Left lobe of liver (tissue), 2 donors: ENCODE results near the gene TSPO. TPM values are rescaled to one million over a fixed set of nuclear protein-coding genes. Genes with fewer than 3 reads are reported as not detected.

ENCODE experiments used
- ATAC-seq: fragments of 200-7000 bp; cut with Tn5 transposase; one replicate; pipeline ENCODE4 v1.9.1; 2020; ENCODE audit warnings: mild to moderate bottlenecking, moderate library complexity
- DNase-seq: peaks from one replicate; pipeline ENCODE4 v3.0.0-alpha.2; 2020; ENCODE audit warnings: low spot score
- total RNA-seq: library from RNA; stranded (reverse); gene quantifications from one replicate; pipeline ENCODE4 v1.2.1, GENCODE V29; 2021
- donor health status: DM: no; HTN: no; CAD: no; lungs with moderate emphysema.
- donor health status: DM: no; HTN: yes; CAD: no.

TSPO gene
- total RNA-seq, 1 donor from 2014 or later, result 32.2 TPM

GRCh38 chr22:43174941-43175531 lies 23.7 kb downstream of the TSPO start:
- DNase-seq, result no peak

GRCh38 chr22:43176090-43176489 lies 24.7 kb downstream of the TSPO start:
- DNase-seq (no peak), ATAC-seq (no peak)

More at GRCh38 chr22:43174941-43175531, 23.7 kb downstream of the TSPO start:
- no peak for ATAC-seq

- DNase-seq (no peak), ATAC-seq (no peak)
Measured at GRCh38 chr22:43177479-43177878, 26.1 kb downstream of the TSPO start.

GRCh38 chr22:43179146-43179910 lies 28.0 kb downstream of the TSPO start:
- DNase-seq (no peak), ATAC-seq (no peak)

GRCh38 chr22:43179911-43180195 lies 28.5 kb downstream of the TSPO start:
- no peak for ATAC-seq
- DNase-seq, result no peak

- DNase-seq (no peak), ATAC-seq (no peak)
Measured at GRCh38 chr22:43180670-43181069, 29.3 kb downstream of the TSPO start.

GRCh38 chr22:43181321-43182076 lies 30.1 kb downstream of the TSPO start:
- DNase-seq, result no peak
- no peak for ATAC-seq

GRCh38 chr22:43182118-43182517 lies 30.8 kb downstream of the TSPO start:
- DNase-seq (no peak), ATAC-seq (no peak)

GRCh38 chr22:43182726-43183125 lies 31.4 kb downstream of the TSPO start:
- ATAC-seq, result no peak
- DNase-seq, result no peak

GRCh38 chr22:43183496-43184277 lies 32.3 kb downstream of the TSPO start:
- ATAC-seq, result no peak
- no peak for DNase-seq

- DNase-seq (peak; percentile 85), ATAC-seq (peak; percentile 49)
Measured at GRCh38 chr22:43185860-43186261, 34.5 kb downstream of the TSPO start.

- ATAC-seq, result peak; percentile 54
- peak; percentile 70 for DNase-seq
Measured at GRCh38 chr22:43186272-43187170, 35.2 kb downstream of the TSPO start, which contains the start of gene TTLL12. TSS of gene TTLL12 (minus strand) at chr22:43187134. CDS start at chr22:43187069, 65 bp downstream.

GRCh38 chr22:43187171-43188099 lies 36.1 kb downstream of the TSPO start:
- DNase-seq, result peak; percentile 98
- ATAC-seq, result peak; percentile 86

- ATAC-seq, result no peak
- DNase-seq, result no peak
Measured at GRCh38 chr22:43188829-43189545, 37.6 kb downstream of the TSPO start.

GRCh38 chr22:43191831-43192230 lies 40.5 kb downstream of the TSPO start:
- DNase-seq (no peak), ATAC-seq (no peak)

- DNase-seq (no peak), ATAC-seq (no peak)
Measured at GRCh38 chr22:43197271-43197941, 46.0 kb downstream of the TSPO start.

- ATAC-seq (no peak), DNase-seq (no peak)
Measured at GRCh38 chr22:43198126-43198525, 46.8 kb downstream of the TSPO start.

- ATAC-seq, result no peak
- DNase-seq, result no peak
Measured at GRCh38 chr22:43198936-43199335, 47.6 kb downstream of the TSPO start.
